GM21515 (cell line): ENCODE measurements around the gene SPATA3.
"Not testable (repeated sequence)": the region's sequence is repeated elsewhere in the genome, so short reads cannot be mapped to it uniquely, and the experiment has no call there.

Experiments
- ATAC-seq: cut with Tn5 transposase; IDR thresholded peaks from one replicate; pipeline ENCODE4 v1.9.1; 2021; ENCODE audit not compliant: unreplicated experiment

Gene SPATA3

GRCh38 chr2:231018184-231018583 lies 22.3 kb downstream of the SPATA3 start:
- no peak for ATAC-seq

DNA sequence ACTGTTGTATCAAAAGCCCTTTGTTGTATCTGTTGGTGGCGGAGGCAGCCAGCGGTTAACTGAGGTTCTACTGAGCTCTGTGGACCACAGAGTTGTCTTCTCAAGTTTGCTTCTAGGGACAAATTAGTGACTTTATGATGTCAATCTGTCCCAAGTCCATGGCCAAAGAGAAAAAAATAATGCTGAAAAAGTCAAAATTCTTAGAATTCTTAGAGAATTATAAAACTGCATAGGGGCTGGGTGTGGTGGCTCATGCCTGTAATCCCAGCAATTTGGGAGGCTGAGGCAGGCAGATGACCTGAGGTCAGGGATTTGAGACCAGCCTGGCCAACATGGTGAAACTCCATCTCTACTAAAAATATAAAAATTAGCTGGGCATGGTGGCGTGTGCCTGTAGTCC lies 29.1 kb downstream of the SPATA3 start:
- not testable (repeated sequence) for ATAC-seq

DNA sequence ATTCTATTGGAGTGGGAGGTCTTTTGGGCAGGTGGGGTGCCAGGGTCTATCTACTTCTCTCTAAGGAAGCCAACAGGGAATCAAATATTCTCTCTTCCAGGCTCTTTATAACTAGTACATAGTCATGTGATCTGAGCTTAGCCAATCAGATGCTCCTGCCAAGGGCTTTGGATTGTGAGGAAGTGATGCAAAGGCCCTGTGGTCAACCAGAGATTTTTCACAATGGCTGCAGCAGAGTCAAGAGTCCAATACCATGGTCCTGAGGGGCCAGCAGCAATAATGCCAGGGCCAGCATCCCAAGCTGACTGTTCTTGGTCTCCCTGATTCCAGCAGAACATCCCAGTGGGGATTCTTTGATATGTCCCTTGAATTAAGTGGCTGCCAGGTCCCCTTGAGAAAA lies 33.0 kb downstream of the SPATA3 start:
- ATAC-seq = no peak

DNA sequence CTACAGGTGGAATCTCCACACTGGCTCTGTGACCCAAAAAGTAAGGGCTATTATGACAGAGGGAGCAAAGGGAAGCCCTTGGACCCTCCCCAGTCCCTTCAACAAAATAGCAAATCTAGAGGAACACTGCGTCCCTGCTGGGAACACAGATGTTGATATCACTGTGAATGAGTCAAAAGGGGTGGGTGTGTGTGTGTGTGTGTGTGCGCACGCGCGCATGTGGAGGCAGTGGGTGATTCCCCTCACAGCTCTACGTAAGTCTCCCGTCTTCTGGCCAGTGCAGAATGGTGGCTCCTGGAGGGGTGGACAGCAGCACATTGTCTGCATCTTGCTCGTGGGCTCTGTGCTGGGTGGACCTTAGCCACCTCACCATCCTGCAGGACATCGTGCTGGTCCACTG lies 33.6 kb downstream of the SPATA3 start:
- ATAC-seq = no peak

DNA sequence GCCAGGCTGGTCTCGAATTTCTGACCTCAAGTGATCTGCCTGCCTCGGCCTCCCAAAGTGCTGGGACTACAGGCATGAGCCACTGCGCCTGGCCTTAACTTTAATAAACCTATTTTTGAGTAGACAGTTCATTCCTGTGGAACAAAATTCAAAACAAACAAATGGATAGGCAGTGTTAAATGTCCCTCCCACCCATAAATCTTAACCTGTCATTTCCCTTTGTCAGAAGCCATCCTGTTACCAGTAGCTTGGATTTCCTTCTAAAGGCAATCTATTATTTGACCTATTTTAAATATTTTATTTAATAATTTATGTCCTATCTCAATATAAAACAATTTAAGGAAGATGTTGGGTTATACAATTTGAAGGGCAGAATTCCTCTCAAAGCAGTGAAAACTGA lies 34.8 kb downstream of the SPATA3 start:
- no peak for ATAC-seq

DNA sequence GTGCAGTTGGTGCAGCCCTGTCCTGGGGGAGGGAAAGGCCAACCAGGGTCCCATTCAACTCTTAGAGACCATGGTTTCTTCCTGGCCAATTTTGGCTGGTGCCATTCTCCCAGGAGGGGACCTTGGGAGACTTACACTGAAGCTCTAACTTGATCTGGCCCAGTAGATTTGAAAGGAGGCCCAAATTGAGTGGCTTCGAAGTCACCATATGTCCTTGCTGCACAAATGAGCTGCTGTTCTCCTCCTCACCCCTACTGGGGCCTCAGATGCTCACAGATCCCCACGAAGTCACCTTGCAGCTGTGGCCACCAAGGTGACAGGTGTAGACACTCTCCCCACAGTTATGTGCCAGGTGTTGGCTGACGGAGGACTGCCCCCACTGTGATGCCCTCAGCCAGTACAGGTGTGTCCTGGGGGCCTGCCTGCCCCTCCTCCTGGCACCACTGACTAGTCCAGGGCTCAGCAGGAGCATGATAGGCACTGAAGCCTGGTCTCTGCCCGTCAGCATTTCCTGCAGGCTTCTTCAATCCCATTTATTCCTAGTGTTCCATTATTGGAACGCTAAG lies 36.7 kb downstream of the SPATA3 start:
- no peak for ATAC-seq

- no peak for ATAC-seq
Measured at GRCh38 chr2:231033147-231034132, 37.5 kb downstream of the SPATA3 start.

GRCh38 chr2:231034291-231034882 lies 38.5 kb downstream of the SPATA3 start:
- ATAC-seq = no peak

DNA sequence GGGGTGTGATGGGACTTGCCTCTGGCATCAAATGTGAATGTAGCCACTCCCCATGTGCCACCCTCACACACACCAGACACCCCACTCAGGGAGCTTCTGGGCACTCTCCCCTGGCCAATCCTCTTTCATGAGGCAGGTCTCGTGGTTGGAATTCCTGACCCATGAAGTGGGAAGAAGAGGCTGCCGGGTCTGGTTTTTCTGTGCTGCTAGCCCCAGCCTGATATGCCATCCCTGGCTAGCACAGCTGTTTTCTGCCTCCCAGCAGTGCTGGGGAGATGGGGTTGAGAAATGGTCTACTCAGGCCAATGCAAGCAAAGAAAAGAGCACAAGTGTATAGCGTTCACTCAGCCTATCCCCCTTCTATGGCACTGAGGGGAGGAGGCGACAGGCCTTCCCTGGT lies 40.2 kb downstream of the SPATA3 start:
- ATAC-seq = no peak

- no peak for ATAC-seq
Measured at GRCh38 chr2:231036578-231037106, 40.7 kb downstream of the SPATA3 start.

GRCh38 chr2:231037202-231037730 lies 41.3 kb downstream of the SPATA3 start, which contains the start of gene C2orf72:
Gene C2orf72 (plus strand): TSS chr2:231037523. CDS start chr2:231037566, 43 bp downstream.
- ATAC-seq = no peak

DNA sequence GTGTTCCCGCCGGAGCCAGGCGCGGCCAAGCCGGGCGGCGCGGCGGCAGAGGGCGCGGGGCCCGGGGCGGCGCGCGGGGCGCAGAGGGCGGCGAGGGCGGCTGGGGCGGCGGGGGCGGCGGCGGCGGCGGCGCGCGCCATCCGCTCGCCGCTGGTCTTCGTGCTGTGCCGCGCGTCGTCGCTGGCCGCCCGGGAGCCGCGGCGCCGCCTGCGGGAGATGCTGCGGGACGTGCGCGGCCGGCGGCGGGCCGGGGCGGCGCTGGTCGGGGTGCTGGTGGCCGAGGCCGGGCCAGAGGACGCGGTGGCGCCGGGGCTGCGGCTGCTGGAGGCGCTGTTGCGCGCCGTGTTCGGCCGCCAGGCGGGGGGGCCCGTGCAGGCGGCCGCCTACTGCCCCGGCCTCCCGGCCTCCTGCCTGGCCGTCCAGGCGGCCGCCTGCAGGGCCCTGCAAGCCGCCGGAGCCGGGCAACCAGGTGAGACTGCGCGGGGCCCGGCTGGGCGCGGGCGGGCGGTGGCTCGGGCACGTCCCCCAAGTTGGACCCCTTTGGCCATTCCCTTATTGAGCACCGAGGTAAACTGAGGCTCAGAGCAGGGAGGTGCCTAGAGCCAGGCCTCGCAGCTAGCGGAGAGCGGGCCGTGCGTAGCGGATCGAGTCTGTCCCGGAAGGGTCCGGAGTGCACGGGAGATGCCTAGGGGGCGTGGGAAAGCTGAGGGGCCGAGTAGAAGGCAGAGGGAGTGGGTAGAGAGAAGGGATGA lies 42.0 kb downstream of the SPATA3 start:
- no peak for ATAC-seq

DNA sequence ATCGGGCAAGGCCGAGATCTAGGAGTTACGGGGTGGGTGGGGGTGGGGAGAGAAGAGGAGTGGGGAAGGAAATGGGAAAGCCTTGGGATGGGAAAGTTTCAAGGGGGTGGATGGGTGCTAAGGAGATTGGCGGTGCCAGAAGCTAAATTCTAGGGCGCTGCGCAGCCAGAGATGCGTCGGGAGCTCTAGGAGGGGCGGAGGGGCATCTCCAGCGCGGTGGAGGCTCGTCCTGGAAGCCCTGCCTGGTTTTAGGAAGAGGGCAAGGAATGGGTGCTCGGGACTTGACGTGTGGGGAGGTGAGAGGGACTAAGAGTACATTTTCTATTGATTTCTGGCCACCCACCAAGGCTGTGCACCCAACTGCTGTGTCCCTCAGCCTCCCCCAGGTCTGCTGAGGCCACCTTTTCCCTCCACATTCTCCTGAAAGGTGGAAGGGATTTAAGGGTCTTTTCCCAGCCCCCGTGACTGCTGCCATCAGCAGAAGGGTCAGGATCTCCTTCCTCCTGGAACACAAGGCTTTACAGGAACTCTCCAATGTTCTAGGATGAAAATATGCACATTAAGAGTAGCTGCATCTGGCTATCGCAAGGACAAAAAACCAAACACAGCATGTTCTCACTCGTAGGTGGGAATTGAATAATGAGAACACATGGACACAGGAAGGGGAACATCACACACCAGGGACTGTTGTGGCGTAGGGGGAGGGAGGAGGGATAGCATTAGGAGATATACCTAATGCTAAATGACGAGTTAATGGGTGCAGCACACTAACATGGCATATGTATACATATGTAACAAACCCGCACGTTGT lies 42.8 kb downstream of the SPATA3 start:
- ATAC-seq = no peak

- ATAC-seq = no peak
Measured at GRCh38 chr2:231039294-231039664, 43.4 kb downstream of the SPATA3 start.

GRCh38 chr2:231039821-231040364 lies 44.0 kb downstream of the SPATA3 start:
- no peak for ATAC-seq

DNA sequence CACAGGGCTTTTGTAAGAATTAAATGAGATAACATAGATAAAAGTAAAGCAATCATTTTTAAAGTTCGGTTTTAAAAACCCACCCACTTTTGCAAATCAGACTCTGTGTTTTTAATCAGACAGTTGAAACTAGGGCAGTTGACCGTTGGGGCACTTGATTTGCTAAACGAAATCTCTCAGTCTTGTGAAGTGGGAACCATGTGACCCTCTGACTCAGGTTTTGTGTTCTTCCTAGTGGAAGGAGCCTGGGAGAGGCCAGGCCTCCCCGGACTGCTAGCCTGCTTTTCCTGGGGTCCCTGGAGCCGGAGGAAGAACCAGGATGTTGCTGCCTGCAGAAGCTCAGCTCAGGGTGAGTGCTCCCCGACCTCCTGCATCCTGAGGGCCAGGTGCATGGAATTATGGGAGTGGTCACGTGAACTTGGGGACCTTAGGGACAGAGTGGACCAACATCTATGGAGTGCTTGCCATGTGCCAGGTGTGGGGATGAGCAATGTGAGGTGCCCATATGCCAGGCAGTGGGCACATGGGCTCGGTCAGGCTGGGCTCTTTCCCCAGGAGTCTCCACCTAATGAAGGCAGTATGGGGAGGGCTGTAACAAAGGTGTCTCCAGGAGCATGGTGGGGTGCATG lies 45.3 kb downstream of the SPATA3 start:
- ATAC-seq = no peak

DNA sequence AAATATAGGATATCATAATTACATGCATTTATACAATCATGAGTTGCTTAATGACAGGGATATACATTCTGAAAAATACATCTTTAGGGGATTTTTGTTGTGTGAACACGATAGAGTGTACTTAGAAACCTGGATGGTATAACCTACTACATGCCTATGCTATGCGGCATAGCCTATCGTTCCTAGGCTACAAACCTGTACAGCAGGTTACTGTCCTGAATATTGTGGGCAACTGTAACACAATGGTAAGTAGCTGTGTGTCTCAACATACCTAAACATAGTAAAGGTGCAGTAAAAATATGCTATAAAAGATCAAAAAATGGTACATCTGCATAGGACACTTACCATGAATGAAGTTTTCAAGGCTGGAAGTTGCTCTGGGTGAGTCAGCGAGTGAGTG lies 47.9 kb downstream of the SPATA3 start:
- ATAC-seq = no peak

DNA sequence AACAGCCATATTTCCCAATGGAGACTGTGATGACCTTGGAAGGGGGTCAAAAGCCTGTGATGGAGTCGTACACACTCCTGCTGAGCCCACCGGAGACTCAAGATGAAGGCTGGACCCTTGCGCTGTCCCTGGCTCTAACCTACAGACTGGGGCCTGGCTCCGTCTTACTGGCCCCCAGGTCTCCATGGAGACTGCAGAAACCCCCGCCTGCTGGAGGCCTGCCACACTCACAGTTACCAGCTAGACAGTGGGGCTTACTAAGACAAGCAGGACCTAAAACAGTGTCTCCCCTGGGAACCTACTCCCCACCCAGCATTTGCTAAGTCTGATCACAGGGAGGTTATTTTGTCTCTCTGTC lies 51.0 kb downstream of the SPATA3 start:
- no peak for ATAC-seq

DNA sequence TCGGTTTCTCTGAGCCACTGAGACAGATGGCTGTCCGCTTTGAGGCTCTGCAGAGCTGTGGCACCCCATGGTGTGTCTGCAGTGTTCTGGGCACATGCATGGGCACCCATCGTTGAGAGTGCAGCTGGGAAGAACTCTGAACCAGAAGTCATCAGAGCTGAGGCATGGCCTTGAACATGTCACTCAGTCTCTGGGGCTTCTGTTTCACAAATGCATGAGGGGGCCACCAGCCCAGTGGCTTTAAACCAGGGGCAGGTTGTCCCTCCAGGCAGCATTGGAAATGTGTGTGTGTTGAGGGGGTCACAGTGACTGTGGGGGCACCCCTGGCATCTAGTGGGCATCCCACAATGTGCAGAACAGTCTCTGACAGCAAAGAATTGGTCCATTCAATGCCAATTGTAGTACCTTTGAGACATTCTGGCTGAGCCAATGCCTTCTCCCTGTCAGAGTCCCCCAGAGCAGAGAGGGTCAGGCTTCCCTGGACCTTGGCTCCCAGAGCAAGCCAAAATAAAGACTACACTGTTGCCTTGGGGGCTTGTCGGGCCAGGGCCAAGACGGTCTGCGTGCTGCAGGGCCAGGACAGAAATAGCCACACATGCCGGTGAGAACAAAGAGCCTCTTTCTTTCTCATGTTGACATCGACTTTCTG lies 51.5 kb downstream of the SPATA3 start:
- no peak for ATAC-seq
